Iris pigment epithelial cell (primary cell): ENCODE data around the gene NECAB2.

Source experiments
- DNase-seq: peaks from one replicate; pipeline ENCODE4 v3.0.0-alpha.2; 2011; ENCODE audit warnings: low read depth

Gene NECAB2

DNA sequence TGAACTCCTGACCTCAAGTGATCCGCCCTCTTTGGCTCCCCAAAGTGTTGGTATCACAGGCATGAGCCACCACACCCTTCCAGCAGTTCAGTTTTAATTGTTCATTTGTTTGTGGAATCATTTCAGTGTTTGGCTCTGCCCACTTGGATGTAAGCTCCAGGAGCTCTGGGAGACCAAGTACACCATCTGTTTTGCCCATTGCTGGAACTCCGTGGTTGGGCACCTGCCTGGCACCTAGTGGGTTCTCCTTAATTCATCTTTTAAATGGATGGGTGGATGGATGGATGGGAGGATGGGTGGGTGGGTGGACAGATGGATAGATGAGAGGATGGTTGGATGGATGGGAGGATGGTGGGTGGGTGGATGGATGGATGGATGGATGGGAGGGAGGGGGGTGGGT is 953 bp upstream of the NECAB2 start:
- no peak for DNase-seq

DNA sequence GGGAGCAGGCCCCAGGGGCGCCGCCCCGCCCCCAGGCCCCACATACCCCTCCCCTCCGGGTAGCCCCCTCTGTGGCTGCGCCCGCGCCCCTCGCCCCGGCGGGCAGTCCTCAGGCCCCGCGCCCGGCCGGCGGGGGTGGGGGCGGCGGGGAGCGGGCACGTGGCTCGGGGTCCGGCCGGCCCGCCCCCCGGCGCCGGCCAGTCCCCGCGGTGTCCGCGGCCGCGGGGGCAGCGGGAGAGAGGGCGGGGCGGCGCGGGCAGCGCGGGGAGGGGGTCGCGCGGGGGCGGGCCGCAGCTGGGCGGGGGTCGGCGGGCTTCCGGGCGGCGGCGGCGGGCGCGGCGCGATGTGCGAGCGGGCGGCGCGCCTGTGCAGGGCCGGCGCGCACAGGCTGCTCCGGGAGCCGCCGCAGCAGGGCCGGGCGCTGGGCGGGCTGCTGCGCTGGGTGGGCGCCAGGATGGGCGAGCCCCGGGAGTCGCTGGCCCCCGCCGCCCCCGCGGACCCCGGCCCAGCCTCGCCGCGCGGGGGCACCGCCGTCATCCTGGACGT is 335 bp downstream of the NECAB2 start:
- no peak for DNase-seq

DNA sequence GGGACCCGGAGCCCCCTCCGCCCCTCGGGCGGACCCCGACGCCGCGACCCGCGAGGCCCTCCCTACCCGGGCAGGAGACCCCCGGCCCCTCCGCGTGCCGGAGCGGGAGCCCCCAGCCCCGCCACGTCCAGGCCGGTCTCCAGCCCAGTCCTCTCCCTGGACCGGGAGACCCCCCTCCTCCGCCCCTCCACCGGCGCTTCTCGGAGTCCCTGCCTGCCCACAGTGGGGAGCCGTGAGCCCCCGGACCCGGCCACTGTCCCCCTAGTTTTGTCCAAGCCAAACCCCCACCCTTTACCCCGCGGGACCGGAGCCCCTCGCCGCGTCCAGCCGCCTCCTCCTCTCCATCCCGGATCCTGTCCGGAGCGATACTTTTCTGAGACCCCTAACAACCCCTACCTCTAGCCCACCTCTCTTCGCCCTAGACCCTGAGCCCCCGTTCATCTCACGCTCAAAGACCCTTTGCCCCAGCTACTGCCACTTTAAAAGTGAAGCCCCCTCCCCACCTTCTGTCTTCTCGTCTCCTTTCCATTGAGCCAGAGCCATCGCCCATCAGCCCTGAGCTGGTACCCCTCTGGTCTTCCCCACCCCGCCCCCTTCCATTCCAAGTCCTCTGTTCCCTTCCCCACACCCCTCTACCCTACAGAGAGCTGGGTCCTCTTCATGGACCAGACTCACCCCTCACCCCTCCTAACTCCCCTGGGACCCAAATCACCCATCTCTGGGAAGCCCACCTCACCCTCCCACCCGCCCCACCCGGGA is 1.0 kb downstream of the NECAB2 start:
- no peak for DNase-seq

DNA sequence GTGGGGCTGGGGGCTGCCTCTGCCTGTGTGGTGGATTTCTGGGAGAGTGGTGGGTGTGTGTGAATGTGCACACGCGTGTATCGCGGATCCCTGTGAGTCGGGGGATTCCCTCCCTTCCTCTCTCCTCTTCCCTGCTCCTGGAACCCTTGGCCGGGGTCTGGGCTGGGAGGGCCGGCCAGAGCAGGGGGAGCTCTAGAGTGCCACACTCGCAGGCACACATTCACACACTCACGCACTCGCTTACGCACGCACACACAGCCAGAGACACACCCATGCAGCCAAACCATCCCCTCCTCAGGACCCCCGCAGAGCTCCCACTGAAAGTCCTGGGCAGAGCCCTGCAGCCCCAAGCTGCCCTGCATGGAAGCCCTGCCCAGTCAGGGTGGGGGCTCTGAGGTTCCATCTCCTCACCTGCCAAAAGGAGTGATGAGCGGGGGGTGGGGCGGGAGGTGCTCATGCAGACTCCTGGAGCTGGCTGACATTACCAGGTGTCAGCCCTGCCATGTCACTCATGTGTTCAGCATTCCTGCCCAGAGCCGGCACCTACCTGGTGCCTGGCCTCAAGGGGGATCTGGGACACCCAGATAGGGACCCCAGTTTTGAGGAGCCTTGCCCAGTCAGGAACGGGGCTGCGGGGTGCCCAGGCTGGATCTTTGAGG is 1.9 kb downstream of the NECAB2 start:
- DNase-seq: no peak

DNA sequence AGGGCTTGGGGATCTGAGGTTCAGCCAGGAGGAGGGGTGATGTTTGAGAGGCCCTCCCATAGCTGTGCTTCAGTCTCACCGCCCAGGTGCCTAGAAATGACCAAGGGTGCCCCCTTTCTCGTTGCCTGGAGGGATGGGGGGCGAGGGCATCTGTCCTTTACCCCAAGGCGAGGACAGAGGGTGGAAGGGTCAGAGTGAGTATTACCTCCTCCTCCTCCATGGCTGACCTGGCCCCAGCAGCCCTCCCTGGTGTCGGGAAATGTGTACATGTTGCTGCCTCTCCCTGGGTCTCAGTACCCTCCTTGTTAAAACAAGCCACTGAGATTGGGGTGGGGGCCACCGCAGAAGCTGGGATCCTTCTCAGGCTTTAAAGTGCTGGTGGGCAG is 2.4 kb downstream of the NECAB2 start:
- no peak for DNase-seq

DNA sequence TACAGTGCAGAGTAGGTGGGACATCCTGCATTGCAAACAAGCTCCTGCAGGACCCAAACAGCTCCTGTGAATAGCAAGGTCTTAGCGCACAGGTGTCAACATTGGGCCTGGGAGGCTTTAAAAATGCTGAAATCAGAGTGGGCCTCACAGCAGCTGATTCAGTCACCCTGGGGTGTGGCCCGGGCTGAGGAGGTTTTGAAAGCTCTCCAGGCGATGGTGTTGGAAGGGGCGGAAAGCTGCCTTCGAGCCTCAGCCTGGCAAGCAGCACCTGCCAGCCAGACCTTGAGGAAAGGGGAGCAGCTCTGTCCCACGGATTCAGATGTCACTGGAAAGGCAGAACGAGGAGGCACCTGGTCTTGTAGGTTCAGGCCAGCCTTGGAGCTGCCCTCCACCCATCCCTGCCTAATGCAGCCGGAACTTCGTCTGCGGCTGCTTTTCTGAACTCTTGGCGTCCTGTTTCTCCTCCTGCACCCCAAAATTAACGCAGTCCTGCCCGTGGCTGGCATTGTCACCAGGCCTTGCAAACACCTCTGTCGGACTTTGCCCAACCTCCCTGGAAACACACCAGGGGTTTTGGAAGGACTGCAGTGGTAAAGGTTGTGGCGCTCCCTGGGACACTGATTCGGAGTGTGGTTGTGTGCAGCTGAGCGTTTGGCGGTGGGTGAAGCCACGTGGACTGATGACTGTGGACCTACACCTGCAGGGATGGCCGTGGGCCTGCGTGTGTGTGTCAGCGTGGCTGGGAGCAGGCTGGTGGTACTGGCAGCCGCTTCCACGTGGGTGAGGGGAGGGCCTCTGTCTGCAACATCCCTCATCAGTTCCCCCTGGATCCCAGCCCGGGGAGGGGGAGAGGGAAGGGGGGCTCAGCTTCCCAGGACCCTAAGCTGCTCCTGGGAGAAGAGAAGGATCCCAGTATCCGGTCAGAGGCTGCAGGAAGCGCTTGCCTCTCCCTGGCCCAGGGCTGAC is 3.4 kb downstream of the NECAB2 start:
- no peak for DNase-seq

DNA sequence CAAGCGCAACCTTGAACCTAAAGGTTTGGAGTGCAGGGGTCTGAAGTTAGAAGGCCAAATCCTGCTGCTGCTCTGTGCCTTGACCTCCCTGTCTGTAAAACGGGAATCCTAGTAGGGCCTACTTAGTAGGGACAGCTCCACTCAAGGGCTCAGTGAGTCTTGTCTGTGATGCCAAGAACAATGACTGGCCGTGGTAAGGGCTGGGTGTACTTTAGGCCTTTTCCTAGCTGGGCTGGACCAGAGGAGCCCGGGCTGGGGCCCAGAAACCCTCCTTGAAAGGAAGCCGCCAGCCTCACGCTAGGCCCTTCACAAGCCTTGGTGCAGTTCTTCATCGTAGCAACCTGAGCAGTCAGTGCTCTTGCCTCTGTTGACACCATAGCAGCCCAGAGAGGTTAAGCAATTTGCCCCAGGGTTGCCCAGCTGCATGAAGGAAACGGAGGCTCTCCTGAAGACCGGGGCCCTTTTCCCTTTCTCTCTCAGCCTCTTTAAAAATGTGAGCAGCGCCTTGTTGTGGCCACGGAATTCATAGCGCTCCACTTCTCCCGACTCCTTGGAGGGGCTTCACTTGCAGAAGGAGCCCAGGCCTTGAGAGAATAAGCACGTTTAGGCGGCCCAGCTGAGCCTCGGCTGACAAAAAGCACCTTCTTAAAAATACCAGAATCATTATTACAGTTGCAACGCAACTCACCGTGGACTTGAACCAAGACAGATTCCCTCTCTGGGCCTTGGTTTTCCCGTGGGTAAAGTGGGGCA is 4.4 kb downstream of the NECAB2 start:
- no peak for DNase-seq

DNA sequence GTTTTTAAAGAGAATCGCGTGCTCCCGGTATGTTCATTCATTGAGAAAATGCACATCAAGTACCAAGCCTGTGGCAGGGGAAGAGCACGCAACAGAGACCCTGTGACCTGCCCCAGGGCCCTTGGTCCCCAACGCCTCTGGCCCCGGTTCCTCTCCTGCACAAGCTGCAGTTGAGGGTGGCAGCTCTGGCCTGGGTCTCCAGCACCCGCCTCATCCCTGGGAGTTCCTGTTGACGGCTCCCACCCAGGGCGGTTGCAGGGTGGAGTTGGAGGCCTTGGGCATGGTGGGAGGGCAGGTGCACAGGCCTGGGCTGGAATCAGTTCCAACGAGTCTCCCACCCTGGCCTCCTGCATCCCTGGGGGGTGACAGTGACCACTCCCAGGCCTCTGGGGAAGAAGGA is 5.0 kb downstream of the NECAB2 start:
- DNase-seq: no peak

DNA sequence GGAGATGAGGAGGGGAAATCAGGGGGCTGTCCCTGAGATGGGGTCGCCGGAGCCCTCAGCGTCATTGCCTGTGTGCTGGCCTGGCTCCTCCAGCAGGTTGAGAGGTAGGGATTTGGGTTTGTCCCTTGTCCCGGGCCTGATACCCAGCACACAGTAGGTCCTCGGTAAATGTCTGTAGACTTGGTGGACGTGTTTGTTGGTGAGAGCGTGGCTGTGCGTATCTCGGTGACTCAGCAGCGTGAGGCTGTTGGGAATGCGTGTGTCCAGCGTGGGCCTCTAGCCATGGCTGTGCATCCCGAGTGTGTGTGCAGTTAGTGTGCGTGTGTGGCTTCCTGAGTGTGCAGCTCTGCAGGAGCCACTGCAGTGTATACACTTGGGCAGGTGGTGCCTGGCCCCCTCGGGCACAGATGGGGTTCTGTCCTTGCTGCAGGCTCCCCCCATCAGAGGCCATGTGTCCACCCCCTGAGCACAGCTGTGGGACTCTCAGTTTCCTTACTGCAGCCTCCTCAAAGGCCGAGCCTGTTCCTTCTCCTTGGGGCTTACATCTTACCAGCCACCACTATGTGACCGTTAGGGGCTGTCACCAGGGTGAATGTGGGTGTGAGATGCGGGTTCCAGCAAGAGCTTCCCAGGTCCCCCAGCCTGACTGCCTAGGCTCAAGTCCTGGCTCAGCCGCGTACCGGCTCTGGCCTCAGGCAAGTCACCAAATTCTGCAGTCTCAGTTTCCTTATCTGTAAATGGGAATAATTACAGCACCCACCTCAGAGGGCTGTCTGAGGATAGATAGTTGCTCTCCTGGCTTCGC is 5.7 kb downstream of the NECAB2 start:
- DNase-seq: no peak

DNA sequence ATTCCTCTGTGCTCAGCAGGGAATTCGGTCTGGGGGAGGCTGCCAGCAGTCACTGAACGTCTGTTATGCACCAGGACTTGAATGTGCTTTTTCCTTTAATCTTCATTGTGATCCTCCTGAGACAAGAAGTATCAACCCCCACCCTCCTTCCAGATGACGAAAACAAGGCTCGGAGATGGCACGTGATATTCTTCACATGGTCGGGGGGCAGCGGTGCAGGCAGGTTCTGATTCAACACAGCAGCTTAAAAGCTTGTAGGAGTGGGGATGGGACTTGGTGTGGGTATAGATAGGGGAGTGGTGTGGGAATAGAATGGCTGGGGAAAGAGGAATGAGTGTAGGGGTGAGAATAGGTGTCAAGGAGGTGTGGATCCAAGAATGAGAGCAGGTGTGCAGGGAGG is 6.4 kb downstream of the NECAB2 start:
- no peak for DNase-seq

DNA sequence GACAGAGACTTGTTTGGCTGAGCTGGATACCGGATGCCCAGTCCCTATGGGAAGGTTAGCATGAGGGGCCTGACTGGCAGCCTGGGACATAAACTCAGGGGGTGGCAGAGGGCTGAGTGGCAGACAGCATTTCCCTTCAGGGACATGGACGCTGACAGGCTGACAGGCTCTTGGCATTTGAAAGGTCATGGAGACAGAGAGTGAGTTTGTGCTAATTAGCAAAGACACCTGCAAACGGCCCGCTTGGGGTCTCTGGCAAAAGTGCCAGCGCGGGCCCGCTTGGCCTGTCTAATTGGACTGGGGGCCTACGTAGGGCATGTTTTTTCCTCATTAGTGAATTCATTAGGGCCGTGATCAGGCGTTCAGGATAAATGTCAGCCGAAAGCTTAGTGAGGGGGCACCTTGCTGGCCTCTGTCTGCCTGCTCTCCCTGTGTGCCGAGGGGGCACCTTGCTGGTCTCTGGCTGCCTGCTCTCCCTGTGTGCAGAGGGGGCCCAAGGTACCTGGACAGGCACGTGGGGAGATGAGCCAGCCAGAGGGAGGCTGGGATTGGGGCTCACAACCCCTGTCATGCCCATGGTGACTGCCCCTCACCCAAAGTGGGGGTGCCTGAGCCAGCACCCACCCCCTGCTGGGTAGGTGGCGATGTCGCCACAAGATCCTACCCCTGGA is 7.7 kb downstream of the NECAB2 start:
- DNase-seq: no peak

DNA sequence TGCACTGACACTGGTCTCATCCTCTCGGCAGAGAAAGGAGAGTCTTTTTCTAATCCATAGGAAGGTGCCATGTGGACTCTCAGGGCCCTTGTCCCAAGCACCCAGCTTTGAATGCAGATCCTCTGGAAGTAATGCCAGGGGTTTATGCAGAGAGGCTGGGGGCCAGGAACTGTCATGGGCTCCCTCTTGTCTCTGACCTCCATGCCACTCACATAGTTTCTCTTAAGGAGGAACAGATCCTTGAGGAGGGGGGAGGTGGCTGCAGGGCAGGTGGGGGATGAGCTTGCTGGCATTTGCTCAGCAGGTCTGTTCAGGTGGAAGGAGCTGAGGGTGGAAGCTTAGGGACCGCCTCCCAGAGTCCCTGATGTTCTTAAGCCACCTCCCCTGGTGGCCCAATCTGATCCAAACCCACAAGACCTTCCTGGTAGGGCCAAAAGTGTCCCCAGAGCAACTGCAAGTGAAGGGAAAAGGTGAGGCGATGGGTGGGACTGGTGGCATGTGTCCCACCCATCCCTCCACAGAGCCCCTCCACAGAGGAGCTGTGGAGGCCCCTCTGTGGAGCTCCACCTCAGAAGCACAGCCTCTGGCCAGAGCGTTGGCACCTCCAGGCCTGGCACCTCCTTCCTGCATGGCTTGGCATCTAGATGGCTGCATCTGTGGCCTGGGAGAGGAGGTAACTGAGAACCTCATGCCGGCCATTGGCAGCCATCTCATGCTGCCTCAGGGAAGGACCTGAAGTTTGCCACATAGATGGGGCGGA is 9.2 kb downstream of the NECAB2 start:
- DNase-seq: no peak

DNA sequence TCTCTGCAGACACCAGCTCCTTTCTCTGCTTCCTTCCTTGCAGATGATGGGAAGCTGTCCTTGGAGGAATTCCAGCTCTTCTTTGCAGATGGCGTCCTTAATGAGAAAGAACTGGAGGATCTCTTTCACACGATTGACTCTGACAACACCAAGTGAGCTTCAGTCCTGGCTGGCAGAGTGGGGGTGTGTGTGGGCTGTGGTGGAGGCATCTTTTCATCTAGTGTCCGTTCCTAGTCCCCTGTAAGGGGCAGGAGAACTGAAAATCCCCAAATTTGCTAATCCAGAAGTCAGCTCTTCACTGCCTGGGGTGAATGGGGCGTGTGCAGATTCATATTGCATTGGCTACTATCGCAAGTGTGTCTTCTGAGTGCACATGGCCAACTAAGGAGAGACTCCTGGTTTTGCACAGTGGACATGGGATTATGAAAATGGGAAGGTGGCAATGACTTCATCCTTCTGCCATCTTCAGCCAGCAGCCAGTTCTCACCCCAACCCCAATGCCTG is 10.4 kb downstream of the NECAB2 start:
- no peak for DNase-seq

DNA sequence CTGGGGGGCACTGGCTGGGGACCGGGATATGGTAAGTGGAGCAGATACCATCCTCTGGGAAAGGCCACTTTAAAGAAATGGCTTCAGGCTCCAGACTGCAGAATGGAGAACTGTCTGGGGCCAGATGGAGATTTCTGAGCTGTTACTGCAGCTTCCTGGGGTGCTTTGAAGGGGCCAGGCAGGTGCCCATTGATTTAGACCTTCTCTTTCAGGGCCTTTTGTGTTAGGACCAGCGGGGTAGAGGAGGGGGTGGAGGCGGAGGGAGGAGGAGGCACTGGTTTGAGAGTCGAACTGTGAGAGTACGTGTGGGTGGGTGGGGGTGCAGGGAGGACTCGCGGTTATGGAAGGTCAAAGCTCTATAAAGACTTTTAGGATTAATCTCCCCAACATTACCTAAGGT is 11.4 kb downstream of the NECAB2 start:
- no peak for DNase-seq

DNA sequence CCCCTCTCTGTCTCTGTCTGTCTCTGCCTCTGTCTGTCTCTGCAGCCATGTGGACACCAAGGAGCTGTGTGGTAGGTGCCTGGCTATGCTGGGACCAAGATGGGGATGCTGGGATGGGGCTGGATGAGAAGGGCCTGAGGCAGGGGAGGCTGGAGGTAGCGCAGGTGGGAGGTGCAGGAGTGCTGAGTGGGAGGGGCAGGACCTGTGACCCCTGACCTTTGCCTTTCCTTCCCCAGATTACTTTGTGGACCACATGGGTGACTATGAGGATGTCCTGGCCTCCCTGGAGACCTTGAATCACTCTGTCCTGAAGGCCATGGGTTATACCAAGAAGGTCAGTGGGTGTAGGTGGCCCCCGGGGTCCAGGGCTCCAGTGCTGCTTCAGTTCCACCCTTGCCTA is 12.8 kb downstream of the NECAB2 start:
- no peak for DNase-seq

DNA sequence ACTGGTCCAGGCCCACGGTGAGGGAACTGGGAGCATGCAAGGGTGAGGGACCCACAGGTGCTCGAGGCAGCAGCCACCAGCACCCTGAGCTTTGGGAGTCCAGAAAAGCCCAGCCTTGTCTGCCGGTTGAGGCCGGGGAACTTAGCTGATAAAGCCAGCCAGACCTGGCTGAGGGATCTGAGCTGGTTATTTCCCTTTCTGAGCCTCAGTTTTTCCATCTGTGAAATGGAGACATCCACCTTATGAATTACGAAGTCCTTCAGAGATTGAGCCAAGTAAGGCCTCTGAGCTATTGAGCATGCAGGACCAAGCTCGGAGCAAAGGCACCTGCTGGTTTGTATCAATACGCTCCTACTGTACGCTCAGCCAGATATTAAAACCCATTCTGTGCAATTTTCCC is 13.8 kb downstream of the NECAB2 start:
- no peak for DNase-seq

DNA sequence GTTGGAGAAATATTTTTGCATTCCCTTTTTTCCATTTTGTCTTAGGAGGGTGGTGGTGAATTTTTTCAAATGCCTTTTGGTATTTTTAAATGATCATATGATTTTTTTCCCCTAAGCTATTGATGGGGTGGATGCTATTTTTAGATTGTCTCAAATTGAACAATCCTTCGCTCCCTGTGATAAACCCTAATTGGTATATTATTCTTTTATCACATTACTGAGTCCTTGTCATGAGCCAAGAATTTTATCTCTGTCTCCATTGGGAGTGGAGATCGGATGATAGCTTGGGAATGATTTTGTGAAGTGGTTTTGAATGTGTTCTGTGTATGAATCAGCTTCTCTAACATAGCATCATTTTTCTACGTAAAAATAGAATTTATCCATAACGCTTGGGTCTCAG is 15.4 kb downstream of the NECAB2 start:
- DNase-seq: no peak

DNA sequence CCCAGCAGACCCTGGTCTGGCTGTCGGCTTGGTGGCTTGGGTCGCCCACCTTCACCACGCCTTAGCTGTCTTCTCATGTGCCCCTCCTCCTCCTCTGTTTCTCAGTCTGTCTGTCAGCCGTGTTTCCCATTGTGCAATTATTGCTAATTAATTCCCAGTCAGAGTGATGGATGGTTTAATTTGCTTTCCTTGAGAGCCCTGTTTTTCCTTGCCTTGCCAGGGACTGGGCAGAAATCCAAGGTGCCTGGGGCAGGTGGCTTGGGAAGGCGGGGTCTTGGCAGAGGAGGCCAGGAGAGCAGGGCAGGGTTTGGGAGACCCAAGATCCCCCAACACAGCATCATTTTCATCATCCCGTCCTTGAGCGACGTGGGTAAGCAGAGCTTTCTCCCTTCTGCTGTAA is 21.3 kb downstream of the NECAB2 start:
- DNase-seq: no peak

DNA sequence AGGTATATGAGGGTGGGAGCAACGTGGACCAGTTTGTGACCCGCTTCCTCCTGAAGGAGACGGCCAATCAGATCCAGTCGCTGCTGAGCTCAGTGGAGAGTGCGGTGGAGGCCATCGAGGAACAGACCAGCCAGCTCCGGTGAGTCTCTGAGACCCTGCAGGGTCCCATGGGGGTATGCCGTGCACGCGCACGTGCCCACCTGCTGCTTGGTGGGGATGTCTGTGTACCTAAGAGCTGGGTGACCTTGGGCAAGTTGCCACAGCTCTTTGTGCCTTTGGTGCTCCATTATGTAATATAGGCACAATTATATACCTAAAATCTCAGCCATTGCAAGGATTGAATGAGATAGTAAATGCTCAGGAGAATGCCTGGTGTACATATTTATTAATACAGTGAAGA is 22.4 kb downstream of the NECAB2 start:
- no peak for DNase-seq
